ENCODE data around the gene BMPR1A.

The BMPR1A gene

DNA sequence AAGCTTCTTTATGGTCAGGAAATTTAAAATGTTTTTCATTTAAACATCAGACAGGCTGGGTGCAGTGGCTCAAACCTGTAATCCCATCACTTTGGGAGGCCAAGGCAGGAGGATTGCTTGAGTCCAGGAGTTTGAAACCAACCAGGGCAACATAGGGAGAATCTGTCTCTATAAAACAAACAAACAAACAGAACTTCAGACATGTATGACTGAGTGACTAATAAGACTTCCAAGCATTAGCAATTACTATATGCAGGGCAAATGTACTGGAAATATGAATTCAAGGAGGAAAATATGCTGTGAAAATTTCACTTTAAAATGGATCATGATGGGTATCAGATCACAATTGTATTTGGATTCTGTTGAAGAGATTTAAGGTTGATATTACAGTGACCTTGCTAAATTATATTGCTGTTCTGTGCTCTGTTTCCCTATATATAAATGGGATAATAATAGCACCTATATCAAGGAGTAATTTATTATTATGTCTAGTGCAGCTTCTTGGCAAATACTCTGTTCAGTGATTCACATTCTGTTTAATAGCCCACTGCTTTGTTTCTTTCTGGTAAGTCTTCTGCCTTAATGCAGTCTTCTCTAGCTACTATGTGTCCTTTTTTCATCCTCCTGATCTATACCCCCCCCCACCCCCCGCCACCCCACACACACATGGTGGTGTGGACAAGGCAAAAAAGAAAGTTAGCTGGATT, 36.2 kb downstream of the BMPR1A start:
- TF ChIP-seq ZNF274 (IDR thresholded peaks at IDR 0.05; ENCODE audit: low read depth, low read length), result no peak
- H3K4me3 ChIP-seq (ENCODE audit: low read length), result no peak overlapping the region

GRCh38 chr10:86793696-86794095, 37.3 kb downstream of the BMPR1A start:
- no peak overlapping the region for H3K4me3 ChIP-seq (ENCODE audit: low read length)
- no peak for TF ChIP-seq ZNF274 (IDR thresholded peaks at IDR 0.05; ENCODE audit: low read depth, low read length)

- H3K4me3 ChIP-seq (ENCODE audit: low read length), result no peak overlapping the region
- TF ChIP-seq ZNF274 (IDR thresholded peaks at IDR 0.05; ENCODE audit: low read depth, low read length), result no peak
Measured at GRCh38 chr10:86795353-86795752, 38.9 kb downstream of the BMPR1A start.

- H3K4me3 ChIP-seq (ENCODE audit: low read length), result no peak overlapping the region
- TF ChIP-seq ZNF274 (IDR thresholded peaks at IDR 0.05; ENCODE audit: low read depth, low read length), result no peak
Measured at GRCh38 chr10:86798025-86798424, 41.6 kb downstream of the BMPR1A start.

DNA sequence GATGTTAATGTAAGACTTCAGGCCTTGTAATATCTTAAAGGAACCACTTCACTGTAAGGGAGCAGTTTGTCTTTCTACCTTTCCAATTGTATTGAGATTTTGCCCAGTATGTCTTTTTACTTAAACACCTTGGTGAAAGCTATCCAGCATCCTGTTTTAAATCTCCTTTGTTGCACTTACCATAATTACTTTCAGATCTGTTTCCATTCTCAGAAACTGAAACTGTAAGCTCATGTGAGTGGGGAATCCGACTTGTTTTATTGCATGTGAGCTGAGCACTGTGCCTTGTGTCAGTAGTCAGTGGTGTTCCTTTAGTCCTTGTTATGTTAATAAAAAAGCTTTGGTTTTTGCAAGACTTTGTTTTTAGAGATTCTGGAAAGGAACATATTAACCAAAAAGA, 42.2 kb downstream of the BMPR1A start:
- no peak overlapping the region for H3K4me3 ChIP-seq (ENCODE audit: low read length)
- no peak for TF ChIP-seq ZNF274 (IDR thresholded peaks at IDR 0.05; ENCODE audit: low read depth, low read length)

DNA sequence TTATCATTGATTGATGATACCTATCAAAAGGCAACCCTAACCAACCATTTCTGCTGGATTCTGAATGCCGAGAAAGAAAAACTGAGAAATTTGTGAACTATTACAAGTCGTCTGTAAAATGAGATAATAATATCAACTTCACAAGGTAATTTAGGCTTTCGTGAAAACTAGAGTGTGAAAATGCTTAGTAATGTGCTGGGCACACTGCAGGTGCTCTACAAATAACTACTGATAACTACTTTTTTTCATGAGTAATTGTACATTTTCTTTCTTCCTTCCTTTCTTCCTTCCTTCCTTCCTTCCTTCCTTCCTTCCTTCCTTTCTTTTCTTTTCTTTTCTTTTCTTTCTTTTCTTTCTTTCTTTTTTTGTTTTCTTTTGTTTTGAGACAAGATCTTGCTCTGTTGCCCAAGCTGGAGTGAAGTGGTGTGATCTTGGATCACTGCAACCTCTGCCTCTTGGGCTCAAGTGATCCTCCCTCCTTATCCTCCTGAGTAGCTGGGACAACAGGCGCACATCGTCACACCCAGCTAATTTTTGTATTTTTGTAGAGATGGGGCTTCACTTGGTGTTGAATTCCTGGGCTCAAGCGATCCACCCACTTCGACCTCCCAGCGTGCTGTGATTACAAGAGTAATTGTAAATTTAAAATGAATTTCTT, 42.9 kb downstream of the BMPR1A start:
- H3K4me3 ChIP-seq (ENCODE audit: low read length), result no peak overlapping the region
- TF ChIP-seq ZNF274 (IDR thresholded peaks at IDR 0.05; ENCODE audit: low read depth, low read length), result no peak

- TF ChIP-seq ZNF274 (IDR thresholded peaks at IDR 0.05; ENCODE audit: low read depth, low read length), result no peak
- H3K4me3 ChIP-seq (ENCODE audit: low read length), result no peak overlapping the region
Measured at GRCh38 chr10:86801995-86802394, 45.6 kb downstream of the BMPR1A start.

DNA sequence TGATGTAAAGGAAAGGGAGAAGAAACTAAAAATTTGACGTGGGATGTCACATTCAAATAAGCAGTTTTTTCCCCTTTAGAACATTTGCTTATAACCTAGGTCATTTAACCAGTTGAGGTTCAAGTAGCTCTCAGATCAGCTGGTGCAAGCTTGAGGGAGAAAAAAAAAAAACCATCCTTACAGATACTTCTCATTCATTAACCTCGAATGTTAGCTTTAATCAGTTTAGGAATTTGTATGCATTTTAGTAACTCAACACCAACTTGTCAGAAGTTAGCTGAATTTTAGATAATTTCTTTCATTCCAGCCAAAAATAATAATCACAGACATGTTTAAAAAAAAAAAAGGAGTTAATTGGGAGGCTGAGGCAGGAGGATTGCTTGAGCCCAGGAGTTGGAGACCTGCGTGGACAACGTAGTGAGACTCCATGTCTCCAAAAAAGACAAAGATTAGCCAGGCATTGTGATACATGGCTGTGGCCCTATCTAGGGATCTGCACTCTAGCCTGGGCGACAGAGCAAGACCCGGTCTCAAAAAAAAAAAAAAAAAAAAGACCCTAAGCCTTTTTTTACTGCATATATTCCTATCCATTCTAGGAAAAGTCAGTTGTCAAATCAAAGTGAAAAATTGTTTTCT, 46.2 kb downstream of the BMPR1A start:
- no peak for TF ChIP-seq ZNF274 (IDR thresholded peaks at IDR 0.05; ENCODE audit: low read depth, low read length)
- H3K4me3 ChIP-seq (ENCODE audit: low read length), result no peak overlapping the region

- no peak overlapping the region for H3K4me3 ChIP-seq (ENCODE audit: low read length)
- no peak for TF ChIP-seq ZNF274 (IDR thresholded peaks at IDR 0.05; ENCODE audit: low read depth, low read length)
Measured at GRCh38 chr10:86803156-86803555, 46.7 kb downstream of the BMPR1A start.

DNA sequence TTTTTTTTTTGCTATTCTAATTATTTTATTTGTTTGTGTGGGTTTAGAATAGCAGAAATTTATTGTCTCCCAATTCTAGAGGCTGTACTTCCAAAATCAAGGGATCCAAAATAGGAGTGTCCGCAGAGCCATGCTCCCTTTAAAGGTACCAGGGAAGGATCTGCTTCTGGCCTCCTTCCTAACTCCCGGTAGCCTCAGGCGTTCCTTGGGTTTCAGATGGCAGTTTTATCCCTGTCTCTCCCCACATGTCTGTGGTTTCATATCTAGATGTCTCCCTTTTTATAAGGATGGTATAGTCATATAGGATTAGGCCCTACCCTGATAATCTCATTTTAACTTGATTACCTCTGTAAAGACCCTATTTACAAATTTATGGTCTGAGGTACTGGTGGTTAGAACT, 48.4 kb downstream of the BMPR1A start:
- TF ChIP-seq ZNF274 (IDR thresholded peaks at IDR 0.05; ENCODE audit: low read depth, low read length), result no peak
- H3K4me3 ChIP-seq (ENCODE audit: low read length), result no peak overlapping the region

DNA sequence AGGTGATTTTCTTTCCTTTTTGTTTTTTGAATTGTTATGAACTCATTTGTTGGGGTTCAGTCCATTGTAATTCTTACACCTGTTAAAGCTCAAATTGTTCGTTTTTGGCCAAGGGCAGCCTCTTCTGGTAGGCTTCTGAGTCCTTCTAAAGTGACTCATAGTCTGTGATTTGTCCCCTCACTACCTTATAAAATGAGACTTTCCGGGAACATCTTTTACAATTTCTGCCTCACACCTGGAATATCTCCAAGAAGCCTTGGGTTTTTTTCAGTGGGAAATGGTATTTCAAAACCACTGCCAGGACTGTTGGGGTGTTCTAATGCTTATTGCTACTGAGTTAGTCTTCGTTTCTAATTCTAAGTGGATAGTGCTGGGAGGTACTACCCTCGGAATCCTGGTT, 56.7 kb downstream of the BMPR1A start:
- TF ChIP-seq ZNF274 (IDR thresholded peaks at IDR 0.05; ENCODE audit: low read depth, low read length), result no peak
- no peak overlapping the region for H3K4me3 ChIP-seq (ENCODE audit: low read length)

DNA sequence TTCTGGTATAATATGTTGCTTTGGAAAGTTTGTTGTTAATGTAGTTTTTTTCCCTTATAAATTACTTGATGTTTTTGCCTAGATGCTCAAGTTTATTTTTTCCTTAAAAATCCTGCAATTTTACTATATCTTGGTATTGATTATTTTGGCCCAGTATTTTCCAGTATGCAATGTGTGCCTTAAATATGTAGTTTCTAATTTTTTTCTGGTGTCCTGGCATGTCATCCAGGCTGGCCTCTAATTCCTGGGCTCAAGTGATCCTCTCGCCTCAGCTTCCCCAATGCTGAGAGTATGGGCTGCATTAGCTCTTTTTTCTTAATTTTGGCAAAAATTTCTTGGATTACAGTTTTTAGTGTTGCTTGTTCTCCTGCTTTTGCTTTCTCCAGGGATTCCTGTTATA, 57.6 kb downstream of the BMPR1A start:
- TF ChIP-seq ZNF274 (IDR thresholded peaks at IDR 0.05; ENCODE audit: low read depth, low read length), result no peak
- no peak overlapping the region for H3K4me3 ChIP-seq (ENCODE audit: low read length)

DNA sequence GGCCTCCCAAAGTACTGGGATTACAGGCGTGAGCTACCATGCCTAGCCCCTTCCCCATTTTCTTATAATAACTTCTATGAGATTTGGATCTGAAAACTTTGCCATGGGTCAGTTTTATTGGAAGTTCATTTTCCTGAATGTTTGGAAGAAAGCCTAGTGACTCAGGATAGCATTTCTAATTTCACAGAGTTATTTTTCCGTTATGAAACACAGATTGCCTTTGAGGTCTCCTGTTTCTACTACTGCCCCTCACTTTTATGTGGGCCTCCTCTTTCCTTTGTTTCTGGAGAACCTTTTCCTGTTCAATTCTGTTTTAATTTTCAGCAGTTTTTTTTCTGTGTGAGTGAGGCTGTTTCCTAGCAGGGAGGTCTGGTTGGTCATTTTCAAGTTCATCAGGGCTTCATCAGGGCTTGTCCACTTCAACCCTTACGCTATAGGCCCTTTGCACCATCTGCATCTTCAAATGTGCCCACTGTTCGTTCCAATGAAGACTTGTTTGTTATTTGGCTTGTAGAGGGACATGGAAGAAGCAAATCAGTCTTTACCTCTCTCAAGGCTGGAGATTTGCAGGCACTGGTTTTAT, 58.7 kb downstream of the BMPR1A start:
- TF ChIP-seq ZNF274 (IDR thresholded peaks at IDR 0.05; ENCODE audit: low read depth, low read length), result no peak
- no peak overlapping the region for H3K4me3 ChIP-seq (ENCODE audit: low read length)

DNA sequence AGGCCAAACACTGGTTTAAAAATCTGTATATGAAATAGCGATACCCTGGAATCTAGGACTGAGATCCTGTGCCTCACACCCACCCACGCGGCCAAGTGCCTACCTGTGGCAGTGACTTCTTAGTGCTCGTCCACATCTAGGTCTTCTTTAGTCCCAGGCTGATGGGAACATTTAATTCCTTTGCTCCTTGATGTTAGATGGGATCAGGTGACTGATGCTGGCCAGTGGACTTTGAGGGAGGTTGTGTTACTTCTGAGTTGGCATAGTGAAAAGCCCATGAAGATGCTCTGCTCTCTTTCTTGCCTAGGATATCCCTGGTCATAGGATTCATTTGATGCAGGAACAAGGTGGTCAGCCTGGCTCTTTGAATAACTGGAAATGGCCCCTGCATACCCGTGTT, 59.2 kb downstream of the BMPR1A start:
- TF ChIP-seq ZNF274 (IDR thresholded peaks at IDR 0.05; ENCODE audit: low read depth, low read length), result no peak
- H3K4me3 ChIP-seq (ENCODE audit: low read length), result no peak overlapping the region

GRCh38 chr10:86817246-86817645, 60.8 kb downstream of the BMPR1A start:
- H3K4me3 ChIP-seq (ENCODE audit: low read length), result no peak overlapping the region
- no peak for TF ChIP-seq ZNF274 (IDR thresholded peaks at IDR 0.05; ENCODE audit: low read depth, low read length)

Data from GM08714 (cell line).